Activated B cell treated with CpG ODN at 0.5 μM for 24 hours (primary cell): Measurements from ENCODE around the gene ODC1. TPM values are rescaled to one million over a fixed set of nuclear protein-coding genes. Genes with fewer than 3 reads are reported as not detected.
A peak's percentile ranks its signal among the peaks of the same experiment; 100 is the strongest.

Experiments
- ATAC-seq: fragments of 200-7000 bp; cut with Tn5 transposase; one replicate; pipeline ENCODE4 v1.10.0; 2021; ENCODE audit warnings: low read depth, mild to moderate bottlenecking, moderate library complexity
- CTCF ChIA-PET: fragments of 350-600 bp; sonication (Branson Sonifier 250); formaldehyde crosslinking; loops from one replicate; lab custom pipeline; 2021; ENCODE audit warnings: antibody characterized with exemption; lab: Charles Lee
- POLR2A ChIA-PET: fragments of 350-600 bp; sonication (Branson Sonifier 250); formaldehyde crosslinking; loops from one replicate; lab custom pipeline; 2021; ENCODE audit warnings: antibody characterized with exemption; lab: Charles Lee
- DNase-seq: peaks from one replicate; pipeline ENCODE4 v3.0.0; 2022
- H3K27ac Mint-ChIP-seq: one replicate; pipeline ENCODE4 v1.8.0; 2020; ENCODE audit warnings: mixed read lengths
- H3K27me3 Mint-ChIP-seq: one replicate; pipeline ENCODE4 v1.8.0; 2021; ENCODE audit warnings: mixed read lengths
- H3K36me3 Mint-ChIP-seq: one replicate; pipeline ENCODE4 v1.8.0; 2021; ENCODE audit warnings: low read depth, mixed read lengths
- H3K4me1 Mint-ChIP-seq: one replicate; pipeline ENCODE4 v1.8.0; 2021; ENCODE audit warnings: mixed read lengths
- H3K4me3 Mint-ChIP-seq: one replicate; pipeline ENCODE4 v1.8.0; 2020; ENCODE audit warnings: mild to moderate bottlenecking, mixed read lengths
- H3K9me3 Mint-ChIP-seq: one replicate; pipeline ENCODE4 v1.8.0; 2020; ENCODE audit warnings: mixed read lengths
- CTCF ChIP-seq: fragments of 200-600 bp; IDR thresholded peaks from one replicate; pipeline ENCODE4 v1.8.0; 2022; ENCODE audit warnings: antibody characterized with exemption, mild to moderate bottlenecking
- intact Hi-C: fragments of 100-400 bp; cut with micrococcal nuclease; formaldehyde crosslinking; loops from one replicate; pipeline ENCODE4 v1.15.1; 2024
- total RNA-seq: library from RNA; stranded (reverse); gene quantifications from 2 replicates; pipeline ENCODE4 v1.2.3, GENCODE V29; 2022

The ODC1 gene
- total RNA-seq, 1 donor from 2014 or later = 192 TPM

GRCh38 chr2:10397297-10397875, 50.7 kb downstream of the ODC1 start:
- Mint-ChIP-seq H3K4me1 (peaks cover 51% of the 10 kb centered on the region), H3K27me3 (no peaks in the 10 kb centered on the region), H3K9me3 (no peaks in the 10 kb centered on the region), H3K4me3 (no peak overlapping the region), H3K27ac (no peak overlapping the region), H3K36me3 (peaks cover 17% of the 10 kb centered on the region)
- intact Hi-C loops = no loop called here
- TF ChIP-seq CTCF = no peak
- ChIA-PET POLR2A (interaction anchor here (1.2 to 2.7 kb wide), 2 partner anchors 12 to 14 kb away, joined by 5 to 11 read pairs; no protein-coding TSS in a partner anchor), CTCF (interaction anchor here (1.2 kb wide), 1 partner anchor 12 kb away, joined by 5 read pairs; no protein-coding TSS in a partner anchor)
- DNase-seq (no peak), ATAC-seq (no peak)

- no peak overlapping the region for H3K27ac Mint-ChIP-seq
- POLR2A ChIA-PET = interaction anchor here (2.7 kb wide), 1 partner anchor 14 kb away, joined by 11 read pairs; no protein-coding TSS in a partner anchor
Measured at GRCh38 chr2:10396464-10396863, 51.7 kb downstream of the ODC1 start.

GRCh38 chr2:10395893-10396292, 52.2 kb downstream of the ODC1 start:
- H3K4me1 Mint-ChIP-seq = peaks cover 43% of the 10 kb centered on the region

More at GRCh38 chr2:10396464-10396863, 51.7 kb downstream of the ODC1 start:
- no peak for ATAC-seq
- H3K4me3 Mint-ChIP-seq = no peak overlapping the region
- no peaks in the 10 kb centered on the region for H3K9me3 Mint-ChIP-seq
- peaks cover 17% of the 10 kb centered on the region for H3K36me3 Mint-ChIP-seq
- H3K4me1 Mint-ChIP-seq = peaks cover 45% of the 10 kb centered on the region
- CTCF ChIA-PET = interaction anchor here (1.2 kb wide), 1 partner anchor 12 kb away, joined by 5 read pairs; no protein-coding TSS in a partner anchor
- DNase-seq = no peak
- intact Hi-C loops = no loop called here
- no peaks in the 10 kb centered on the region for H3K27me3 Mint-ChIP-seq
- no peak for TF ChIP-seq CTCF

GRCh38 chr2:10393640-10393982, 54.5 kb downstream of the ODC1 start:
- H3K27ac Mint-ChIP-seq = no peak overlapping the region
- no peaks in the 10 kb centered on the region for H3K27me3 Mint-ChIP-seq
- H3K36me3 Mint-ChIP-seq = peaks cover 7% of the 10 kb centered on the region
- ChIA-PET CTCF (interaction anchor here (1.1 kb wide), 2 partner anchors 16 to 42 kb away, joined by 4 to 5 read pairs; no protein-coding TSS in a partner anchor), POLR2A (interaction anchor here (1.0 to 1.1 kb wide), 2 partner anchors 11 to 90 kb away, joined by 3 to 4 read pairs; no protein-coding TSS in a partner anchor)
- peaks cover 50% of the 10 kb centered on the region for H3K4me1 Mint-ChIP-seq
- intact Hi-C loops = no loop called here
- no peak for DNase-seq
- no peak for TF ChIP-seq CTCF
- no peak for ATAC-seq
- no peak overlapping the region for H3K4me3 Mint-ChIP-seq
- H3K9me3 Mint-ChIP-seq = no peaks in the 10 kb centered on the region

More at GRCh38 chr2:10395893-10396292, 52.2 kb downstream of the ODC1 start:
- TF ChIP-seq CTCF = no peak
- POLR2A ChIA-PET = interaction anchor here (0.6 kb wide), 1 partner anchor 184 kb away, joined by 3 read pairs; no protein-coding TSS in a partner anchor
- CTCF ChIA-PET = no interaction called here
- Mint-ChIP-seq H3K9me3 (no peaks in the 10 kb centered on the region), H3K36me3 (peaks cover 13% of the 10 kb centered on the region), H3K27me3 (no peaks in the 10 kb centered on the region), H3K4me3 (no peak overlapping the region), H3K27ac (peak overlapping the region; percentile 65)
- intact Hi-C loops = no loop called here
- peak; percentile 42 for ATAC-seq
- no peak for DNase-seq

- Mint-ChIP-seq H3K27me3 (no peaks in the 10 kb centered on the region), H3K27ac (no peak overlapping the region), H3K4me3 (no peak overlapping the region), H3K36me3 (peaks cover 6% of the 10 kb centered on the region), H3K4me1 (peaks cover 48% of the 10 kb centered on the region), H3K9me3 (no peaks in the 10 kb centered on the region)
- intact Hi-C loops = no loop called here
- ChIA-PET CTCF (interaction anchor here (1.4 kb wide), 1 partner anchor 16 kb away, joined by 4 read pairs; no protein-coding TSS in a partner anchor), POLR2A (interaction anchor here (0.5 to 1.1 kb wide), 2 partner anchors 11 to 17 kb away, joined by 3 read pairs; no protein-coding TSS in a partner anchor)
- ATAC-seq (no peak), DNase-seq (no peak)
- no peak for TF ChIP-seq CTCF
Measured at GRCh38 chr2:10392951-10393639, 55.0 kb downstream of the ODC1 start.
